ENCODE measurements around the gene CFAP54. TPM values are rescaled to one million over a fixed set of nuclear protein-coding genes. Genes with fewer than 3 reads are reported as not detected.

Gene CFAP54
- total and polyA plus RNA-seq, 2 of the 4 experiments (the other 2 are of a cell fraction): 0.18 to 0.41 TPM

DNA sequence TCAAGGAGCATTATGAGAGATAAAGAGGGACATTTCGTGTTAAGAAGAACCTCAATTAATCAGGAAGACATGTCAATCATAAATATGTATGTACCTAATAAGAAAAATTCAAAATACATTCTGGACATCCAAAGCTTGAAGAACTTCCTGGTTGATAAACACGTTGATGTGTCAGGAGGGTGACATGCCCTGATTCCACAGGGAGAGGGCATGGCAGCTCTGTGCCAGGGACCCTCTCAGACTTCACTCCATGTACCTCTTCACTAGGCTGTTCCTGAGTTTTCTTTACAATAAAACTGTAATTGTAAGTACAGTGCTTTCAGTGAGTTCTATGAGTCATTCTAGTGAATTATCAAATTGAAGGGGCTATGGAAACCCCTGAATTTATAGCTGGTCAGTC lies 163.5 kb downstream of the CFAP54 start:
- Histone ChIP-seq H3K56ac (ENCODE audit: extremely low read depth, insufficient read depth, low read length) (no peak overlapping the region), H3K9ac (ENCODE audit: low read depth, low read length) (no peak overlapping the region), H3K9me1 (ENCODE audit: insufficient read depth, low read length) (no peaks in the 10 kb centered on the region), H3K14ac (replicated peaks; ENCODE audit: low read depth, low read length) (no peak overlapping the region), H2AK5ac (ENCODE audit: low read depth, low read length) (no peak overlapping the region), H2BK15ac (ENCODE audit: low read depth, low read length) (no peak overlapping the region), H2BK20ac (ENCODE audit: low read depth, low read length) (no peak overlapping the region), H4K5ac (ENCODE audit: low read depth, low read length) (no peak overlapping the region), H3K36me3 (ENCODE audit: control insufficient read depth, insufficient read depth, low read length) (no peaks in the 10 kb centered on the region), H2AFZ (replicated peaks; ENCODE audit: low read length, poor library complexity) (no peak overlapping the region), H4K20me1 (ENCODE audit: insufficient read depth, low read length) (no peaks in the 10 kb centered on the region), H3K23ac (ENCODE audit: low read depth, low read length) (no peak overlapping the region), H3K9me3 (ENCODE audit: control insufficient read depth, insufficient read depth, low read length) (no peaks in the 10 kb centered on the region), H3K27me3 (ENCODE audit: control insufficient read depth, insufficient read depth, low read length) (no peaks in the 10 kb centered on the region), H3K79me1 (ENCODE audit: low read depth in 1 of 2, low read length in 2 of 2) (no peaks in the 10 kb centered on the region), H3K4me3 (ENCODE audit: insufficient read depth, low read depth, low read length) (no peak overlapping the region), H3K4me2 (ENCODE audit: low read depth, low read length) (no peak overlapping the region), H2AK9ac (replicated peaks; ENCODE audit: low read depth, low read length, poor library complexity) (no peak overlapping the region), H3K4me1 (ENCODE audit: control insufficient read depth, insufficient read depth, low read length) (no peaks in the 10 kb centered on the region), H4K8ac (ENCODE audit: low read depth in 2 of 2, low read length in 2 of 2) (no peak overlapping the region), H3K18ac (ENCODE audit: low read depth, low read length) (no peak overlapping the region), H2BK5ac (ENCODE audit: low read depth, low read length, poor library complexity, severe bottlenecking) (no peak overlapping the region), H3K27ac (ENCODE audit: insufficient read depth, low read length) (no peak overlapping the region), H2BK120ac (ENCODE audit: low read depth, low read length) (no peak overlapping the region), H3K4ac (ENCODE audit: low read depth, low read length) (no peak overlapping the region), H4K91ac (ENCODE audit: insufficient read depth, low read depth, low read length) (no peak overlapping the region)
- dilution Hi-C loops (cut with HindIII; ENCODE audit: low sequenced_read_pairs, unreplicated experiment) (no loop called here), intact Hi-C loops (cut with micrococcal nuclease) (no loop called here), in situ Hi-C loops (cut with MboI; ENCODE audit: low sequenced_read_pairs) (no loop called here)
- no TSS peak for BruUV-seq (replicated peaks)
- POLR2A ChIA-PET (ENCODE audit: unreplicated experiment): no interaction called here
- WGBS, 2 experiments (ENCODE audit: extremely low coverage in 2 of 2, insufficient read length in 1 of 2): no CpG with 5 or more reads among the region's 2 CpGs
- ATAC-seq (ENCODE audit: low read depth) (no peak), DNase-seq (no peak)
- TF ChIP-seq, protein P1, sequence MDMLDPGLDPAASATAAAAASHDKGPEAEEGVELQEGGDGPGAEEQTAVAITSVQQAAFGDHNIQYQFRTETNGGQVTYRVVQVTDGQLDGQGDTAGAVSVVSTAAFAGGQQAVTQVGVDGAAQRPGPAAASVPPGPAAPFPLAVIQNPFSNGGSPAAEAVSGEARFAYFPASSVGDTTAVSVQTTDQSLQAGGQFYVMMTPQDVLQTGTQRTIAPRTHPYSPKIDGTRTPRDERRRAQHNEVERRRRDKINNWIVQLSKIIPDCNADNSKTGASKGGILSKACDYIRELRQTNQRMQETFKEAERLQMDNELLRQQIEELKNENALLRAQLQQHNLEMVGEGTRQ (IDR thresholded peaks at IDR 0.05; ENCODE audit: low read depth, low read length): no peak
- no peak for TF ChIP-seq RCOR1 (IDR thresholded peaks at IDR 0.05; ENCODE audit: insufficient replicate concordance, low read length)
- TF ChIP-seq MAFK (IDR thresholded peaks at IDR 0.05; ENCODE audit: low read depth, low read length): no peak
- no peak for TF ChIP-seq CHD1 (IDR thresholded peaks at IDR 0.05; ENCODE audit: low read depth, low read length)
- TF ChIP-seq, protein P2, sequence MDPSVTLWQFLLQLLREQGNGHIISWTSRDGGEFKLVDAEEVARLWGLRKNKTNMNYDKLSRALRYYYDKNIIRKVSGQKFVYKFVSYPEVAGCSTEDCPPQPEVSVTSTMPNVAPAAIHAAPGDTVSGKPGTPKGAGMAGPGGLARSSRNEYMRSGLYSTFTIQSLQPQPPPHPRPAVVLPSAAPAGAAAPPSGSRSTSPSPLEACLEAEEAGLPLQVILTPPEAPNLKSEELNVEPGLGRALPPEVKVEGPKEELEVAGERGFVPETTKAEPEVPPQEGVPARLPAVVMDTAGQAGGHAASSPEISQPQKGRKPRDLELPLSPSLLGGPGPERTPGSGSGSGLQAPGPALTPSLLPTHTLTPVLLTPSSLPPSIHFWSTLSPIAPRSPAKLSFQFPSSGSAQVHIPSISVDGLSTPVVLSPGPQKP (IDR thresholded peaks at IDR 0.05; ENCODE audit: borderline replicate concordance, low read depth, low read length): no peak
- TF ChIP-seq MAZ (IDR thresholded peaks at IDR 0.05; ENCODE audit: borderline replicate concordance, low read depth, low read length): no peak
- TF ChIP-seq BHLHE40 (IDR thresholded peaks at IDR 0.05; ENCODE audit: low read depth, low read length): no peak
- CTCF ChIA-PET: interaction anchor here (0.6 kb wide), 1 partner anchor 1731 kb away, joined by 4 read pairs; no protein-coding TSS in a partner anchor

Data from IMR-90 (cell line).